GOT3 (cell line): ENCODE measurements around the gene NME4.
"Not testable (repeated sequence)": the region's sequence is repeated elsewhere in the genome, so short reads cannot be mapped to it uniquely, and the experiment has no call there.

Experiments used
- DNase-seq: peaks from one replicate; lab custom pipeline; 2025; ENCODE audit warnings: mixed read lengths; lab: John Stamatoyannopoulos, UW

The NME4 gene

DNA sequence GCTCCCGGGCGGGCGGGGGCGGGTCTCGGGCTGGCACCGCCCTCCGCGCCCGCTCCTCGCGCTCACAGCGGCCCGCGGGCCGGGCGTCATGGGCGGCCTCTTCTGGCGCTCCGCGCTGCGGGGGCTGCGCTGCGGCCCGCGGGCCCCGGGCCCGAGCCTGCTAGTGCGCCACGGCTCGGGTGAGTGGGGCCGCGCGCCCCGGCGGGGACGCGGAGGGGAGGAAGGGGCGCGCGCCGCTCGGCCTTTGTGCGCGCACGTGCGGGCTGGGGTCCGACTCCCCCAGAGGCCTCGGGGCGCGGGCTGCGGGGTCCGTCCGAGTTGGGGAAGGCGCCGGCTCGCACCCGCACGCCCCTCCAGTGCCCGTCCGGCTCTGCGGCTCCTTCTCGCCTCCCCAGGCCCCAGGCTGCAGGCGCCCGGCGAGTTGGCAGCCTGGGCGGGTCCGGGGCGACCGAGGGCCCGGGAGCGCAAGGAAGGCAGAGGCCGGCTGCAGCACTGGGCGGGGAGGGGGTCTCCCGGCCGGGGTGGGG lies at the start of gene NME4:
NME4 (plus strand) TSS at position 65 of the 527 bp plus-strand sequence; CDS start at position 89, 24 bp downstream.
- DNase-seq: no peak

DNA sequence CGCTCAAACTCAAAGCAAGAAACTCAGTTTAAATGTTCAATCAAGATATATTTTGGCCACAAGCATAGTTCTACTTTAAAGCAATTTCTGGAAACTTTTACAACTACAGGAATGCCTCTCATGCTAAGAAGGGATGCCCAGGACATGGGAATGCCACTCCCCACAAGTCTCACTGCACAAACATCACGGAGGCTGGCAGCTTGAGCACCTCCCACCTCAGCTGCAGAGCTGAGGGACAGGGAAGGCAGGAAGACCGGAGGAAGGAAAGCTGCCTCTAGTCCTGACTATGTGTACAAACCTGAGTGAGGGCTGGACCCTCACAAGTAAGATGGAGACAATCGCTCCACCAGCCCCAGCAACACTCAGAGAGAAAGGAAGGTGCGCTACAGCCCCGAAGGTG lies 49.8 kb upstream of the NME4 start:
- no peak for DNase-seq

- DNase-seq: not testable (repeated sequence)
Measured at GRCh38 chr16:348495-348894, 48.5 kb upstream of the NME4 start.

DNA sequence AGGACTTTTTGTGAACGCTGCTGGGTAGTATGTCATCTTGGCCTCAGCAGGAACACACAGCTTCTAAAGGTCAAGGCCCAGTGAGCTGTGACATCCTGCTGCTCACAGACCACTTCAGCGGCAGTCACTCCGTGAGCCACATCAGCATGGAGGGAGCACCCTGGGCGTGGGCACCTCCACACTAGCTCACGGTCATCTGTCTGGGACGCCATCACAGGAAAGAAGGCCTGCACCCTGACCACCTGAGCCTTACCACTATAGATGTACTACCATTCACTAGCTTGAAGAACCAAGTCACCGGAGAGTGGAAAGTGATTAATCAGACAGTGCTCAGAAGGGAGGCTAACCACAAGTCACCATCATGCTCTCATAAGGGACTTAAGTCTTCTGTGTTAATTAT lies 47.8 kb upstream of the NME4 start:
- DNase-seq: no peak

DNA sequence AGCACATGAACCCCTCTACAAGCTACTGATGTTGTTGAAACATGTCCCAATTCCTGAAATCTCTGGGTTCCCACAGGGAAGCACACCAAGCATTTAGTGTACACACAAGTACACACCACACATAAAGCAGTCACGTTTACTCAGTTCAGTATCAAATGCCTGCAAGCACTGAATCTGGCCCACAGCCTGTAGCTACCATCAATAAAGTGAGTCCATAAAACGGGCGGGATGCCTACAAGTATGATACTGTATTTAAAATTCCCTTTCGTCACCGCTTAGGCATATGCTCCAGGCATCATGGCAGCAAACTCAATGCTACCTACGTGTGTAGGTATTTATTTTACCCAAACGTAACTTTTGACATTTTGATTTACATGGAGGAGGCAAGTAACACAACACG lies 46.8 kb upstream of the NME4 start:
- no peak for DNase-seq

GRCh38 chr16:351804-352520 lies 45.0 kb upstream of the NME4 start:
- no peak for DNase-seq

DNA sequence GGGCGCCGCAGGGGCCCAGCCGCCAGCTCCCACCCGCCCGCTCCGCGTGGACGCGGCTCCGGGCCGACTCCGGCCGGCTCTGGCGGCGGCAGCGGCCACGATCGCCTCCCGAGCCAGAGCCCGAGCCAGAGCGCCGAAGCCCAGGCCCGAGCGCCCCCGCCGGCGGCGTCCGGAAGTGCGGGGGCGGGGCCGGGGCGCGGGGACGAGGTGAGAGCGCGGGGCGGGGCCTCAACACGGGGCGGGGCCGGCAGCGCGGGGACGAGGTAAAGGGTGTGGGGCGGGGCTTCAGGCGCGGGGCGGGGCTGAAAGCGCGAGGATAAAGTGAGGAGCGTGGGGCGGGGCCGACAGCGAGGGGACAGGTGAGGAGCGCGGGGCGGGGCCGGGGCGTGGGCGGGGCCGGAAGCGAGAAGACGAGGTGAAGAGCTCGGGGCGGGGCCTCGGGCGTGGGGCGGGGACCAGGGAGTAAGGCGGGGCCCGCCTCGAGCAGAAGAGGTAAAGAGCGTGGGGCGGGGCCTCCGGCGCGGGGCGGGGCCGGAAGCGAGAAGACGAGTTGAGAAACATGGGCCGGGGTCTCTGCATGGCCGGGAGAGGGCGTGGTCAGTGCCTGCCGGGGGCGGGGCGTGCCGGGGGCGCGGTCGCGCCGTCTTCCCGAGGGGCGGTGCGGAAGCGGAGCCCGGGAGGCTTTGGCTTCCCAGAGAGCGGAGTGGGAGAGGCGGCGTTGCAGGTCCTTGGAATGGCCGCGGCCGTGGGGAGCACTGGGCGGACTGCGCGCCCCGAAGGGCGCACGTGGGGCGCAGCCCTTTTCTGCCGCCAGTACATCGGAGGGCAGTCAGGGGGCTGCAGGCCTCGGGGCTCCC lies 44.2 kb upstream of the NME4 start, which contains the start of gene AXIN1:
AXIN1 (minus strand) TSS at position 177 of the 857 bp plus-strand sequence. CDS start 5,698 bp downstream, outside the sequence.
- peak; percentile 75 for DNase-seq

- no peak for DNase-seq
Measured at GRCh38 chr16:353404-354290, 43.4 kb upstream of the NME4 start.

- DNase-seq: no peak
Measured at GRCh38 chr16:354291-354881, 42.6 kb upstream of the NME4 start.

DNA sequence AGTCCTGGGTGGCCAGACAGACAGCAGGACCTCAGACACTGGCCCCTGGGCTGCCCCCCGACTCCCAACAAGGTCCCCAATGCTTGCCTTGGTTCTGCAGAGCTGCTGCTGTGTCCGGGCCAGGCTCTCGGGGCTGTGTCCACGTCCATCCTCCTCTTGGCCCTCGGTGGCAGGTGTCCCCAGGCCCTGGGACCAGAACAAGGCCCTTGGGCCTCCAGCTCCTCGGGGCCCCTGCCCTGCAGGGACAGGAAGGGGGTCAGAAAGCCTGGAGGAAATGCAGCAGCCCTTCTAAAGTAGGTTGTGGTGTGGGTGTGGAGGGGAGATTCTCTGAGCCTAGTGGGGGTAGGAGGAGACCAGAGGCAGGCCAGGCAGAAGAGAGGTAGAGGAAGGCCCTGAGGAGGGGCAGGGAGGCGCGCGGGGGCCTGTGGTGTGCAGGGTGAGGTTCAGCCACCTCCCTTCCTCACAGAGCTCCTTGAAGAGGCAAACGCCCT lies 42.0 kb upstream of the NME4 start:
- DNase-seq: no peak

GRCh38 chr16:356741-357140 lies 40.3 kb upstream of the NME4 start:
- DNase-seq: no peak

GRCh38 chr16:359067-359763 lies 37.8 kb upstream of the NME4 start:
- DNase-seq: no peak

DNA sequence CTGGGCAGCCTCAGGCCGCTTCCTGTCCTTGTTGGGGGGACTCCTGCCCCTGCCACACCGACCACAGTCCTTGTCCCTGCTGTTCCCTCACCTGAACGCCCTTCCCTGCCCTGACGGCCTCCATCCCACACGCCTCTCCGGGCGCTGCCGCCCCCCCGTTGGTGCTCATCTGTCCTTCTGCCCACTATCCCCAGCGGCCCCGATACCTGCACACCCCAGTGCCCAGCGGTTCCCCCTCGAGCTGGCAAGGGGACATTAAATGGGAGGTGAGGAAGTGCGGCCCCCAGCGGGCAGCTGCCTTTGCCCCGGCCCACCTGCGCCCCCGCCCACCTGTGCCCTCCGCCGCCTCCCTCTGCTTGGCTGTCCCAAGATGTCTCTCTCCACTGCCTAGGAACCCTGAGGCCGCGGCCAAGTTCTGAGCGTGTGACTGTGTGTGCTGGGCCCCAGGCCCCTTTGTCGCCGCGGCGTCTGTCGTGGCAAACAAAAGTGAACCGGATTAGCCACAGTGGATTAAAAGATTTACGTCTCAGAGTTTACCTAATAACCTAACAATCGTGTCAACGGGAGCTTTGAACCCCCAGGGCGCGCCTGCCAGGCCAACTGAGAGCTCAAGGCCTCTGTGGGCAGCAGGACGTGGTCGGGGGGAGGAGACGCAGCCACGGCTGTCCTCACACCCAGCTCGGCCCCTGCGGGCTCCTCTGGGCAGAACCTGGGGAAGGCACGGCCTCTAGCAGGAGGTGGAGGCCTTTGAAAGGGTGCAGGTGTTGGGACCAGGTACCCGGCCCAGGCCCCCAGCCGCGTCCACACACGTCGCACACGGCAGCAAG lies 36.9 kb upstream of the NME4 start:
- DNase-seq: no peak

- no peak for DNase-seq
Measured at GRCh38 chr16:360698-361336, 36.2 kb upstream of the NME4 start.

GRCh38 chr16:361341-361871 lies 35.6 kb upstream of the NME4 start:
- no peak for DNase-seq

DNA sequence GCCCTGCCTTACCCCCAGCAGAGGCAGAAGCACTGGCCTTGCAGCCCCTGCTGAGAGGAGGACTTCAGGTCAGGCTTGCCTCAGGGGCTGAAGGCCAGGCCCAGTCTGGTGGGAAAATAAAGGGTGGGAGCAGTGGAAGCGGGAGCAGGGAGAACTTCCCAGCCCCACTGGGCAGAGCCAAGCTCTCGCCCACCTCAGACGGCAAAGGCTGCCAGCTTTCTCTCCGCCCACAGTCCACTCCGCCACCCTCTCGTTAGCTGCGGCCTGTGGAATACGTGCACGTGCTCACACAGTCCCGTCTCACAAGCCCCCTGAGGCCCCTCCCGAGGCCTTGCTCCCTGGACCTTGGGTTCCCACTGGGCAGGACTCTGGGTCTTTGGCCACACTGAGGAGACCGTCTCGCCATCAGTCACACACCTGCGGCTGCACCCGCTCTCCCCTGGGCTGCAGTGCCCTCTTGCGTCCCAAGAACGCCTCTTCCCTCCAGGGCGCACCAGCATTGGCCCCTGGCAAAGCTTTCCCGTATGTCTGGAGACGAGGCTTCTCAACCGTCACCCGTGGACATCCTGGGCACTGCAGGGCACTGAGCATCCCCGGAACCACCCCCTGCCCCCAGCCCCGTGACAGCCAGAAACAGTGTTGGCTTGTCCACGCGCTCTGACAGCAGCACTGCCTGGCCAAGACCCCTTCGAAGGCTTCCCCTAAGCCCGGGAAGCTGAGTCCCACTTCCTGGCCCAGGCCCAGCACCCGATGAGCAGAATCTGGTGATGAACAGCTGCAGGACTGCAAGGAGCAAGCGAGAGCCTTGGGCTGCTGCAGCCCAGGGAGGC lies 34.9 kb upstream of the NME4 start:
- DNase-seq: peak; percentile 31

DNA sequence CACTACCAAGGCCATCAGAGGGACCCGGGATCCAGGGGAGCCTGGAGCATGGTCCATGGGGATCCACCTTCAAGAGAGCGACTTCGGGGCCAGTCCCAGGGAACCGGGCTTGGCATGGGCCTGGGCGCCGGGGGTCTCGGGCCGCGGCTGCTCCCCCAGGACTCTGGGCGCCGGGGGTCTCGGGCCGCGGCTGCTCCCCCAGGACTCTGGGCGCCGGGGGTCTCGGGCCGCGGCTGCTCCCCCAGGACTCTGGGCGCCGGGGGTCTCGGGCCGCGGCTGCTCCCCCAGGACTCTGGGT lies 34.3 kb upstream of the NME4 start:
- not testable (repeated sequence) for DNase-seq

DNA sequence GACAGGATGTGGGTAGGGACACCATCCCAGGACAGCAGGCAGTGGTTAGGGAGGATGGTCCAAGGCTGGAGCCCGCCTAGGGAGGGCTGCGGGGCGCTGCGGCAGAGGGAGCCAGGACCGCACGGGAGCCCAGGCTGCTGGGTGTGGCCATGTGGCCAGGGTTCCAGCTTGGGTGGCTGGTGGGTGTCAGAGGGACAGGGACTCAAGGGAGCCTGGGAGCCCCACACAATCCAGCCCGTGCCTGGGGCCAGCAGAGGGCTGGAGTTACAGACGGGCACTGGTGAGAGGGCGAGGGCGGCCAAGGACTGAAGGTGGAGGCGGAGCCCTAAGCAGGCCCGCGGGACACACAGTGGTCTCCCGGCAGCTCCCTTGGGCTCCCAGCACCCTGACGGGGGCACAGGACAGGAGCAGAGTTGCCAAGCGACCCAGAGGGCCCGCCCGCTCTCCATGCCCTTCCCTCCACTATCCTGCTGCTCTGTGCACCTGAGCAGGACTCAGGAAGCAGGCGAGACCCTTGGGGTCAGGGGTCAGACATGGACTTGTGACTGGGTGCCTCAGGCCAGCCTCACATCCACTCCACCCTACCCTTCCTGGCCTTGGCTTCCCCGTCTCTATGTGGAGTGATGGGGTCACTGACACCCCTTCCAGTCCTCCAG lies 33.8 kb upstream of the NME4 start:
- DNase-seq: no peak
